GM23338 (cell line): ENCODE data around the gene MARCHF9.

Experiments used
- POLR2AphosphoS5 ChIP-seq: IDR thresholded peaks from 2 replicates; pipeline ENCODE4 v1.6.1; 2016; ENCODE audit warnings: antibody characterized with exemption, low read depth
- TF ChIP-seq, protein P1 (sequence below), 2 experiments: fragments of 200-600 bp in 1 of 2; sonication (generic) in 1 of 2; conservative IDR thresholded peaks; 2 replicates each; pipeline versions ENCODE4 v1.5.1 to v1.6.1; 2016 to 2017; ENCODE audit warnings: antibody characterized with exemption in 2 of 2, low read depth in 2 of 2, mild to moderate bottlenecking in 2 of 2, moderate library complexity in 1 of 2

DNA sequence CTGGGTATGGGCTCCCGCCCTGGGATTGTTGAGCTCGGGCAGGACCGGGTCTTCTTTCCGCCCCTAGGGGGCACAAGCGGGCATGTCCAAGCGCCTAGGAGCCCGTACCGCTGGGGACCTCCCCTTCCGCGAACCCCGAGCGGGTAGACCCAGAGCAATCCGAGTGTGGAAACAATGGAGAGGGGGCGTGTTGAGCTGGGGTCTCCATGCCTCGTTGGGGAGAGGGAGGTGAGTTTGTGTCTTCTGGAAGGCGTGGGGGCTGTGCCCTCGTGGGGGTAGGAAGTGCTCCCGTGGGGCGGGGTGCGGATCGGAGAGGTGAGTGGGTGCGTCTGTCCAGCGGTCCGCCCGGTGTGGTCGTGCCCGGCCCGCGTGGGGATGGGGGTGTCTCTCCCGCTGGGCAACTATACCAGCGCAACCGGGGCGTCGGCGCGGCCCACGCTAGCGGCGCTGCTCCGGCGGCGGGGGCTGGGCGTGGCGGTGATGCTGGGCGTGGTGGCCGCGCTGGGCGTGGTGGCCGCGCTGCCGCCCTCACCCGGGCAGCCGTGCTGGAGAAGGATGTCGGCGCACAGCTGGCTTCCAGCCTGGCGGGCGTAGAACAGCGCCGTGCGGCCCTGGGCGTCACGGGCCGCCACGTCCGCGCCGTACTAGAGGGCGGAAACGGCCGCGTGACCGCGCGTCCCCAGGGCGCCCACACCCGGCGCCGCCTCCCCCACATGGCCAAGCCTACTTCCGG lies 28.6 kb upstream of the MARCHF9 start:
- TF ChIP-seq POLR2AphosphoS5 = no peak
- TF ChIP-seq, protein P1, sequence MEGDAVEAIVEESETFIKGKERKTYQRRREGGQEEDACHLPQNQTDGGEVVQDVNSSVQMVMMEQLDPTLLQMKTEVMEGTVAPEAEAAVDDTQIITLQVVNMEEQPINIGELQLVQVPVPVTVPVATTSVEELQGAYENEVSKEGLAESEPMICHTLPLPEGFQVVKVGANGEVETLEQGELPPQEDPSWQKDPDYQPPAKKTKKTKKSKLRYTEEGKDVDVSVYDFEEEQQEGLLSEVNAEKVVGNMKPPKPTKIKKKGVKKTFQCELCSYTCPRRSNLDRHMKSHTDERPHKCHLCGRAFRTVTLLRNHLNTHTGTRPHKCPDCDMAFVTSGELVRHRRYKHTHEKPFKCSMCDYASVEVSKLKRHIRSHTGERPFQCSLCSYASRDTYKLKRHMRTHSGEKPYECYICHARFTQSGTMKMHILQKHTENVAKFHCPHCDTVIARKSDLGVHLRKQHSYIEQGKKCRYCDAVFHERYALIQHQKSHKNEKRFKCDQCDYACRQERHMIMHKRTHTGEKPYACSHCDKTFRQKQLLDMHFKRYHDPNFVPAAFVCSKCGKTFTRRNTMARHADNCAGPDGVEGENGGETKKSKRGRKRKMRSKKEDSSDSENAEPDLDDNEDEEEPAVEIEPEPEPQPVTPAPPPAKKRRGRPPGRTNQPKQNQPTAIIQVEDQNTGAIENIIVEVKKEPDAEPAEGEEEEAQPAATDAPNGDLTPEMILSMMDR (conservative IDR thresholded peaks at IDR 0.05; ENCODE audit: low read depth in 2 of 2) = peak; percentile 78 to 87
